ENCODE results near the gene CACNA1C. TPM values are rescaled to one million over a fixed set of nuclear protein-coding genes. Genes with fewer than 3 reads are reported as not detected.

CACNA1C gene
- total RNA-seq, 1 experiment from 2014 or later = 1.1 TPM

- Histone ChIP-seq H4K20me1 (ENCODE audit: control insufficient read depth, insufficient read depth, insufficient read length) (no peaks in the 10 kb centered on the region), H3K4me1 (ENCODE audit: insufficient read depth, low read length) (no peaks in the 10 kb centered on the region), H2AK5ac (ENCODE audit: insufficient read length, low read length) (no peak overlapping the region), H3K18ac (ENCODE audit: insufficient read length, low read depth, low read length) (no peak overlapping the region), H3K9ac (ENCODE audit: extremely low read depth, insufficient read length, low read length) (no peak overlapping the region), H3K27ac (ENCODE audit: insufficient read length, low read depth, low read length) (no peak overlapping the region), H4K5ac (ENCODE audit: insufficient read length, low read depth, low read length) (no peak overlapping the region), H2BK12ac (ENCODE audit: insufficient read length, low read depth, low read length) (no peak overlapping the region), H2BK5ac (ENCODE audit: insufficient read length, low read length) (no peak overlapping the region), H3K4me2 (ENCODE audit: insufficient read depth, insufficient read length, low read length) (no peak overlapping the region), H3K14ac (ENCODE audit: insufficient read depth, low read length) (no peak overlapping the region; the same call in 1 of the 2 replicates), H3K9me3 (ENCODE audit: control insufficient read depth, low read depth, low read length) (no peaks in the 10 kb centered on the region), H2AFZ (ENCODE audit: low read length) (no peak overlapping the region), H3T11ph (ENCODE audit: low read length) (no peak overlapping the region), H2BK120ac (ENCODE audit: low read depth, low read length, poor library complexity, severe bottlenecking) (no peak overlapping the region), H3K4ac (ENCODE audit: low read depth, low read length) (no peak overlapping the region), H2BK15ac (ENCODE audit: low read depth, low read length) (no peak overlapping the region), H3K27me3 (ENCODE audit: insufficient read depth, low read length) (no peaks in the 10 kb centered on the region), H3K23me2 (ENCODE audit: insufficient read length, low read depth, low read length, poor library complexity, severe bottlenecking) (no peaks in the 10 kb centered on the region), H3K23ac (ENCODE audit: insufficient read length, low read depth, low read length) (no peak overlapping the region), H4K8ac (replicated peaks; ENCODE audit: insufficient read length, low read depth, low read length) (no peak overlapping the region), H3K79me2 (ENCODE audit: insufficient read depth, low read length) (no peaks in the 10 kb centered on the region), H3K79me1 (ENCODE audit: insufficient read depth, low read depth, low read length, poor library complexity, severe bottlenecking) (no peaks in the 10 kb centered on the region), H3K56ac (ENCODE audit: insufficient read length, low read depth, low read length) (no peak overlapping the region), H4K91ac (ENCODE audit: insufficient read length, low read depth, low read length) (no peak overlapping the region), H2BK20ac (ENCODE audit: low read depth, low read length, poor library complexity, severe bottlenecking) (no peak overlapping the region)
- no peaks in the 10 kb centered on the region for H3K9me3 Mint-ChIP-seq
- no peak overlapping the region for H3K27ac Mint-ChIP-seq
- H3K36me3 Mint-ChIP-seq (ENCODE audit: insufficient read depth in 1 of 3, low read depth in 3 of 3) = no peaks in the 10 kb centered on the region
- no peak overlapping the region for H3K4me3 Mint-ChIP-seq
- DNase-seq = no peak
- TF ChIP-seq CTCF (conservative IDR thresholded peaks at IDR 0.05) = no peak
- peaks cover 1% of the 10 kb centered on the region for H3K27me3 Mint-ChIP-seq (ENCODE audit: low read depth)
- H3K4me1 Mint-ChIP-seq = peaks cover 10 to 16% of the 10 kb centered on the region in 2 experiments
- no CpG with 5 or more reads among the region's 8 CpGs for WGBS (ENCODE audit: extremely low coverage, insufficient read length, low lambda C conversion rate)
These were observed 161.6 kb downstream of the CACNA1C start for GRCh38 chr12:2214411-2214810.

Measured in H9 (cell line).